Panc1 (cell line): Measurements from ENCODE around the gene CSNK1G2.

Source experiments
- TF ChIP-seq, protein P1 (sequence below), 2 experiments: IDR thresholded peaks; 2 replicates each; pipeline ENCODE4 v1.6.1; 2011 to 2012; ENCODE audit warnings: low read depth in 2 of 2, control low read depth in 1 of 2, low read length in 1 of 2, mild to moderate bottlenecking in 1 of 2, moderate library complexity in 1 of 2; ENCODE audit not compliant: insufficient read depth in 1 of 2
- TF ChIP-seq, protein P2 (sequence below): fragments of 450-650 bp; IDR thresholded peaks from 2 replicates; pipeline ENCODE4 v1.5.1; 2017; ENCODE audit warnings: mild to moderate bottlenecking

DNA sequence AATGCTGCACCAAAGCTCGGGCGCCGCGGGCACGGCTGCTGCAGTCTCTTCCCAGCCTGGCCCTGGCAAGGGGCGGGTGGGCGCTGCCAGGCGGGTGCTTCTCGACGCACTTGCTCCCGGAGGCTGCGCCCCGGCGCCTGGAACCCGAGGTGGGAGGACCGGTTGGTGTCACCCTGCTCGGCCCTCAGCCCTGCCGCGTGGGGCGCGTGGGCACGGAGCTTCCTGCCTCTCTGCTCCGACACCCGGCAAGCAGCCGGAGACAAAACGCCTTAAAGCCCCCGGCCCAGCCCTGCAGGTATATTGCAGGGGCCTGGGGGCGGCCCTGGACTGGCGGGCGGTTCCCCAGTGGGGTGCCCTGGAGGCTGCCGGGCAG is 39.8 kb downstream of the CSNK1G2 start:
- TF ChIP-seq, protein P1, sequence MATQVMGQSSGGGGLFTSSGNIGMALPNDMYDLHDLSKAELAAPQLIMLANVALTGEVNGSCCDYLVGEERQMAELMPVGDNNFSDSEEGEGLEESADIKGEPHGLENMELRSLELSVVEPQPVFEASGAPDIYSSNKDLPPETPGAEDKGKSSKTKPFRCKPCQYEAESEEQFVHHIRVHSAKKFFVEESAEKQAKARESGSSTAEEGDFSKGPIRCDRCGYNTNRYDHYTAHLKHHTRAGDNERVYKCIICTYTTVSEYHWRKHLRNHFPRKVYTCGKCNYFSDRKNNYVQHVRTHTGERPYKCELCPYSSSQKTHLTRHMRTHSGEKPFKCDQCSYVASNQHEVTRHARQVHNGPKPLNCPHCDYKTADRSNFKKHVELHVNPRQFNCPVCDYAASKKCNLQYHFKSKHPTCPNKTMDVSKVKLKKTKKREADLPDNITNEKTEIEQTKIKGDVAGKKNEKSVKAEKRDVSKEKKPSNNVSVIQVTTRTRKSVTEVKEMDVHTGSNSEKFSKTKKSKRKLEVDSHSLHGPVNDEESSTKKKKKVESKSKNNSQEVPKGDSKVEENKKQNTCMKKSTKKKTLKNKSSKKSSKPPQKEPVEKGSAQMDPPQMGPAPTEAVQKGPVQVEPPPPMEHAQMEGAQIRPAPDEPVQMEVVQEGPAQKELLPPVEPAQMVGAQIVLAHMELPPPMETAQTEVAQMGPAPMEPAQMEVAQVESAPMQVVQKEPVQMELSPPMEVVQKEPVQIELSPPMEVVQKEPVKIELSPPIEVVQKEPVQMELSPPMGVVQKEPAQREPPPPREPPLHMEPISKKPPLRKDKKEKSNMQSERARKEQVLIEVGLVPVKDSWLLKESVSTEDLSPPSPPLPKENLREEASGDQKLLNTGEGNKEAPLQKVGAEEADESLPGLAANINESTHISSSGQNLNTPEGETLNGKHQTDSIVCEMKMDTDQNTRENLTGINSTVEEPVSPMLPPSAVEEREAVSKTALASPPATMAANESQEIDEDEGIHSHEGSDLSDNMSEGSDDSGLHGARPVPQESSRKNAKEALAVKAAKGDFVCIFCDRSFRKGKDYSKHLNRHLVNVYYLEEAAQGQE (IDR thresholded peaks at IDR 0.05; ENCODE audit: insufficient read depth in 1 of 2, low read depth in 2 of 2, low read length in 1 of 2), result no peak
- TF ChIP-seq, protein P2, sequence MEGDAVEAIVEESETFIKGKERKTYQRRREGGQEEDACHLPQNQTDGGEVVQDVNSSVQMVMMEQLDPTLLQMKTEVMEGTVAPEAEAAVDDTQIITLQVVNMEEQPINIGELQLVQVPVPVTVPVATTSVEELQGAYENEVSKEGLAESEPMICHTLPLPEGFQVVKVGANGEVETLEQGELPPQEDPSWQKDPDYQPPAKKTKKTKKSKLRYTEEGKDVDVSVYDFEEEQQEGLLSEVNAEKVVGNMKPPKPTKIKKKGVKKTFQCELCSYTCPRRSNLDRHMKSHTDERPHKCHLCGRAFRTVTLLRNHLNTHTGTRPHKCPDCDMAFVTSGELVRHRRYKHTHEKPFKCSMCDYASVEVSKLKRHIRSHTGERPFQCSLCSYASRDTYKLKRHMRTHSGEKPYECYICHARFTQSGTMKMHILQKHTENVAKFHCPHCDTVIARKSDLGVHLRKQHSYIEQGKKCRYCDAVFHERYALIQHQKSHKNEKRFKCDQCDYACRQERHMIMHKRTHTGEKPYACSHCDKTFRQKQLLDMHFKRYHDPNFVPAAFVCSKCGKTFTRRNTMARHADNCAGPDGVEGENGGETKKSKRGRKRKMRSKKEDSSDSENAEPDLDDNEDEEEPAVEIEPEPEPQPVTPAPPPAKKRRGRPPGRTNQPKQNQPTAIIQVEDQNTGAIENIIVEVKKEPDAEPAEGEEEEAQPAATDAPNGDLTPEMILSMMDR, result no peak
